ENCODE measurements around the gene PLCB1.

PLCB1 gene

GRCh38 chr20:8788831-8789230 is 656.8 kb downstream of the PLCB1 start:
- no peaks in the 10 kb centered on the region for H3K27me3 ChIP-seq (ENCODE audit: insufficient read depth, low read length)
- no peak overlapping the region for H2BK120ac ChIP-seq (ENCODE audit: insufficient read depth, low read length, poor library complexity)
- no peak for DNase-seq
- no peak overlapping the region for H2AK5ac ChIP-seq (ENCODE audit: low read length)
- no peak overlapping the region for H3K23ac ChIP-seq (ENCODE audit: low read length)
- H3K4me1 ChIP-seq (ENCODE audit: control insufficient read depth in 1 of 2, insufficient read depth in 2 of 2, low read length in 2 of 2): no peaks in the 10 kb centered on the region
- H4K12ac ChIP-seq (ENCODE audit: low read depth, low read length): no peak overlapping the region
- H3K27ac ChIP-seq (ENCODE audit: low read depth, low read length): no peak overlapping the region
- no peak overlapping the region for H2BK12ac ChIP-seq (ENCODE audit: low read length)
- no peak overlapping the region for H3K9ac ChIP-seq (ENCODE audit: low read length)
- no peak overlapping the region for H2BK5ac ChIP-seq (ENCODE audit: low read depth, low read length, poor library complexity)
- H3K14ac ChIP-seq (ENCODE audit: low read length): no peak overlapping the region
- no peaks in the 10 kb centered on the region for H3K79me2 ChIP-seq (ENCODE audit: control insufficient read depth, insufficient read depth, low read length, poor library complexity)
- no peak overlapping the region for H4K8ac ChIP-seq (ENCODE audit: low read depth, low read length)
- H3K79me1 ChIP-seq (ENCODE audit: low read length): no peaks in the 10 kb centered on the region
- no peak overlapping the region for H3K4me2 ChIP-seq (ENCODE audit: low read length)
- H2AFZ ChIP-seq (ENCODE audit: insufficient read depth, low read length, poor library complexity): no peak overlapping the region
- H3K36me3 ChIP-seq (ENCODE audit: control insufficient read depth in 1 of 2, insufficient read depth in 2 of 2, low read length in 2 of 2): peaks cover 0 to 2% of the 10 kb centered on the region in 2 experiments
- peaks cover 2% of the 10 kb centered on the region for H3K9me3 ChIP-seq (ENCODE audit: insufficient read depth, low read depth, low read length)
- H4K91ac ChIP-seq (ENCODE audit: low read depth, low read length): no peak overlapping the region
- H3K4me3 ChIP-seq (ENCODE audit: low read depth, low read length): no peak overlapping the region
- no peak overlapping the region for H3K18ac ChIP-seq (ENCODE audit: low read length)
- no peak overlapping the region for H3K4ac ChIP-seq (ENCODE audit: low read depth, low read length)

- Histone ChIP-seq H3K36me3 (ENCODE audit: control insufficient read depth in 1 of 2, insufficient read depth in 2 of 2, low read length in 2 of 2) (no peaks in the 10 kb centered on the region), H4K12ac (ENCODE audit: low read depth, low read length) (no peak overlapping the region), H3K4me2 (ENCODE audit: low read length) (no peak overlapping the region), H3K4me3 (ENCODE audit: low read depth, low read length) (no peak overlapping the region), H2AFZ (ENCODE audit: insufficient read depth, low read length, poor library complexity) (no peak overlapping the region), H4K8ac (ENCODE audit: low read depth, low read length) (no peak overlapping the region), H3K27me3 (ENCODE audit: insufficient read depth, low read length) (no peaks in the 10 kb centered on the region), H4K91ac (ENCODE audit: low read depth, low read length) (no peak overlapping the region), H3K9ac (ENCODE audit: low read length) (no peak overlapping the region), H2BK5ac (ENCODE audit: low read depth, low read length, poor library complexity) (no peak overlapping the region), H3K4me1 (ENCODE audit: control insufficient read depth in 1 of 2, insufficient read depth in 2 of 2, low read length in 2 of 2) (no peaks in the 10 kb centered on the region), H2AK5ac (ENCODE audit: low read length) (no peak overlapping the region), H3K79me2 (ENCODE audit: control insufficient read depth, insufficient read depth, low read length, poor library complexity) (no peaks in the 10 kb centered on the region), H3K9me3 (ENCODE audit: insufficient read depth, low read depth, low read length) (peaks cover under 1% of the 10 kb centered on the region), H2BK120ac (ENCODE audit: insufficient read depth, low read length, poor library complexity) (no peak overlapping the region), H3K14ac (ENCODE audit: low read length) (no peak overlapping the region), H2BK12ac (ENCODE audit: low read length) (no peak overlapping the region), H3K23ac (ENCODE audit: low read length) (no peak overlapping the region), H3K27ac (ENCODE audit: low read depth, low read length) (no peak overlapping the region), H3K18ac (ENCODE audit: low read length) (no peak overlapping the region), H3K4ac (ENCODE audit: low read depth, low read length) (no peak overlapping the region), H3K79me1 (ENCODE audit: low read length) (no peaks in the 10 kb centered on the region)
- DNase-seq: peak; percentile 6 to 62
- WGBS (ENCODE audit: extremely low coverage, insufficient coverage, insufficient read length): no CpG with 5 or more reads among the region's 5 CpGs
Observed at GRCh38 chr20:8790442-8791074, 658.5 kb downstream of the PLCB1 start.

- no peak overlapping the region for H4K12ac ChIP-seq (ENCODE audit: low read depth, low read length)
- H3K9me3 ChIP-seq (ENCODE audit: insufficient read depth, low read depth, low read length): no peaks in the 10 kb centered on the region
- no peak overlapping the region for H3K4ac ChIP-seq (ENCODE audit: low read depth, low read length)
- H3K4me2 ChIP-seq (ENCODE audit: low read length): no peak overlapping the region
- H3K79me1 ChIP-seq (ENCODE audit: low read length): no peaks in the 10 kb centered on the region
- no peak overlapping the region for H3K9ac ChIP-seq (ENCODE audit: low read length)
- H3K18ac ChIP-seq (ENCODE audit: low read length): no peak overlapping the region
- no peaks in the 10 kb centered on the region for H3K36me3 ChIP-seq (ENCODE audit: control insufficient read depth in 1 of 2, insufficient read depth in 2 of 2, low read length in 2 of 2)
- WGBS (ENCODE audit: extremely low coverage, insufficient coverage, insufficient read length): no CpG with 5 or more reads among the region's 6 CpGs
- H3K4me1 ChIP-seq (ENCODE audit: control insufficient read depth in 1 of 2, insufficient read depth in 2 of 2, low read length in 2 of 2): no peaks in the 10 kb centered on the region
- no peak overlapping the region for H2AFZ ChIP-seq (ENCODE audit: insufficient read depth, low read length, poor library complexity)
- no peak overlapping the region for H2BK5ac ChIP-seq (ENCODE audit: low read depth, low read length, poor library complexity)
- no peak overlapping the region for H2AK5ac ChIP-seq (ENCODE audit: low read length)
- H3K4me3 ChIP-seq (ENCODE audit: low read depth, low read length): no peak overlapping the region
- no peak overlapping the region for H2BK120ac ChIP-seq (ENCODE audit: insufficient read depth, low read length, poor library complexity)
- no peak for DNase-seq
- no peaks in the 10 kb centered on the region for H3K27me3 ChIP-seq (ENCODE audit: insufficient read depth, low read length)
- H3K14ac ChIP-seq (ENCODE audit: low read length): no peak overlapping the region
- H3K23ac ChIP-seq (ENCODE audit: low read length): no peak overlapping the region
- H2BK12ac ChIP-seq (ENCODE audit: low read length): no peak overlapping the region
- no peak overlapping the region for H4K91ac ChIP-seq (ENCODE audit: low read depth, low read length)
- H4K8ac ChIP-seq (ENCODE audit: low read depth, low read length): no peak overlapping the region
- H3K79me2 ChIP-seq (ENCODE audit: control insufficient read depth, insufficient read depth, low read length, poor library complexity): no peaks in the 10 kb centered on the region
- H3K27ac ChIP-seq (ENCODE audit: low read depth, low read length): no peak overlapping the region
Observed at GRCh38 chr20:8795404-8795803, 663.3 kb downstream of the PLCB1 start.

GRCh38 chr20:8796088-8796660 is 664.1 kb downstream of the PLCB1 start:
- no peak for DNase-seq
- H3K9me3 ChIP-seq (ENCODE audit: insufficient read depth, low read depth, low read length): no peaks in the 10 kb centered on the region
- no peak overlapping the region for H3K14ac ChIP-seq (ENCODE audit: low read length)
- H2AK5ac ChIP-seq (ENCODE audit: low read length): no peak overlapping the region
- no peak overlapping the region for H2AFZ ChIP-seq (ENCODE audit: insufficient read depth, low read length, poor library complexity)
- no peak overlapping the region for H4K12ac ChIP-seq (ENCODE audit: low read depth, low read length)
- no peaks in the 10 kb centered on the region for H3K79me2 ChIP-seq (ENCODE audit: control insufficient read depth, insufficient read depth, low read length, poor library complexity)
- no peaks in the 10 kb centered on the region for H3K36me3 ChIP-seq (ENCODE audit: control insufficient read depth in 1 of 2, insufficient read depth in 2 of 2, low read length in 2 of 2)
- no peak overlapping the region for H2BK5ac ChIP-seq (ENCODE audit: low read depth, low read length, poor library complexity)
- H3K4me1 ChIP-seq (ENCODE audit: control insufficient read depth in 1 of 2, insufficient read depth in 2 of 2, low read length in 2 of 2): no peaks in the 10 kb centered on the region
- H2BK120ac ChIP-seq (ENCODE audit: insufficient read depth, low read length, poor library complexity): no peak overlapping the region
- WGBS (ENCODE audit: extremely low coverage, insufficient coverage, insufficient read length): no CpG with 5 or more reads among the region's 5 CpGs
- H3K18ac ChIP-seq (ENCODE audit: low read length): no peak overlapping the region
- H3K79me1 ChIP-seq (ENCODE audit: low read length): no peaks in the 10 kb centered on the region
- no peak overlapping the region for H4K8ac ChIP-seq (ENCODE audit: low read depth, low read length)
- no peak overlapping the region for H3K9ac ChIP-seq (ENCODE audit: low read length)
- no peak overlapping the region for H4K91ac ChIP-seq (ENCODE audit: low read depth, low read length)
- no peak overlapping the region for H3K27ac ChIP-seq (ENCODE audit: low read depth, low read length)
- no peak overlapping the region for H3K23ac ChIP-seq (ENCODE audit: low read length)
- H3K4ac ChIP-seq (ENCODE audit: low read depth, low read length): no peak overlapping the region
- no peaks in the 10 kb centered on the region for H3K27me3 ChIP-seq (ENCODE audit: insufficient read depth, low read length)
- H3K4me3 ChIP-seq (ENCODE audit: low read depth, low read length): no peak overlapping the region
- no peak overlapping the region for H3K4me2 ChIP-seq (ENCODE audit: low read length)
- no peak overlapping the region for H2BK12ac ChIP-seq (ENCODE audit: low read length)

All from trophoblast cell (in vitro differentiated cells and primary cell).